Loucy (cell line): ENCODE data around the gene SPDYC.
A peak's percentile ranks its signal among the peaks of the same experiment; 100 is the strongest.

Source experiments
- H2AFZ ChIP-seq: fragments of 200-600 bp; sonication (generic); 2 replicates; pipeline ENCODE4 v1.6.0; 2016; ENCODE audit warnings: antibody characterized with exemption, mild to moderate bottlenecking, low read length, moderate library complexity
- H3F3A ChIP-seq: fragments of 200-600 bp; 2 replicates; pipeline ENCODE4 v1.6.0; 2016; ENCODE audit warnings: antibody characterized with exemption, low read depth, mild to moderate bottlenecking
- H3K27me3 ChIP-seq: fragments of 200-600 bp; sonication (generic); 2 replicates; pipeline ENCODE4 v1.6.1; 2014; ENCODE audit warnings: low read length, mild to moderate bottlenecking; ENCODE audit not compliant: insufficient read depth, poor library complexity, severe bottlenecking
- H3K36me3 ChIP-seq: fragments of 200-600 bp; sonication (generic); 2 replicates; pipeline ENCODE4 v1.6.1; 2016; ENCODE audit warnings: low read length; ENCODE audit not compliant: insufficient read depth
- H3K4me1 ChIP-seq: fragments of 200-600 bp; sonication (generic); 2 replicates; pipeline ENCODE4 v1.5.1; 2014; ENCODE audit warnings: low read length, mild to moderate bottlenecking; ENCODE audit not compliant: insufficient read depth, poor library complexity, severe bottlenecking
- H3K4me2 ChIP-seq: fragments of 200-600 bp; sonication (generic); 2 replicates; pipeline ENCODE4 v1.6.0; 2014; ENCODE audit warnings: antibody characterized with exemption, low read length, low read depth, mild to moderate bottlenecking; ENCODE audit not compliant: poor library complexity, severe bottlenecking
- H3K4me3 ChIP-seq: fragments of 200-600 bp; sonication (generic); 2 replicates; pipeline ENCODE4 v1.5.1; 2014; ENCODE audit warnings: low read length, mild to moderate bottlenecking, mixed read lengths; ENCODE audit not compliant: poor library complexity, severe bottlenecking
- H3K79me2 ChIP-seq: fragments of 200-600 bp; sonication (generic); 2 replicates; pipeline ENCODE4 v1.6.1; 2014; ENCODE audit warnings: low read length; ENCODE audit not compliant: insufficient read depth
- H3K9ac ChIP-seq: fragments of 200-600 bp; sonication (generic); 2 replicates; pipeline ENCODE4 v1.6.0; 2014; ENCODE audit warnings: mild to moderate bottlenecking, low read depth, low read length, moderate library complexity; ENCODE audit not compliant: poor library complexity, severe bottlenecking
- H3K9me2 ChIP-seq: fragments of 200-600 bp; sonication (generic); replicated peaks from 2 replicates; pipeline ENCODE4 v1.6.1; 2016; ENCODE audit warnings: low read depth, low read length, mixed read lengths
- H3K9me3 ChIP-seq: fragments of 200-600 bp; sonication (generic); 2 replicates; pipeline ENCODE4 v1.6.1; 2014; ENCODE audit warnings: mild to moderate bottlenecking, antibody characterized with exemption, low read length, low read depth; ENCODE audit not compliant: insufficient read depth
- H4K20me1 ChIP-seq: fragments of 200-600 bp; sonication (generic); 2 replicates; pipeline ENCODE4 v1.6.0; 2014; ENCODE audit warnings: antibody characterized with exemption, low read length, mild to moderate bottlenecking; ENCODE audit not compliant: insufficient read depth, poor library complexity, severe bottlenecking
- CTCF ChIP-seq: fragments of 200-600 bp; sonication (generic); conservative IDR thresholded peaks from 2 replicates; pipeline ENCODE4 v1.5.1; 2014; ENCODE audit warnings: mild to moderate bottlenecking, antibody characterized with exemption, low read length
- EZH2phosphoT487 ChIP-seq: fragments of 200-600 bp; IDR thresholded peaks from 2 replicates; pipeline ENCODE4 v1.6.1; 2018; ENCODE audit warnings: antibody characterized with exemption, mild to moderate bottlenecking, moderate library complexity, borderline replicate concordance

The SPDYC gene

DNA sequence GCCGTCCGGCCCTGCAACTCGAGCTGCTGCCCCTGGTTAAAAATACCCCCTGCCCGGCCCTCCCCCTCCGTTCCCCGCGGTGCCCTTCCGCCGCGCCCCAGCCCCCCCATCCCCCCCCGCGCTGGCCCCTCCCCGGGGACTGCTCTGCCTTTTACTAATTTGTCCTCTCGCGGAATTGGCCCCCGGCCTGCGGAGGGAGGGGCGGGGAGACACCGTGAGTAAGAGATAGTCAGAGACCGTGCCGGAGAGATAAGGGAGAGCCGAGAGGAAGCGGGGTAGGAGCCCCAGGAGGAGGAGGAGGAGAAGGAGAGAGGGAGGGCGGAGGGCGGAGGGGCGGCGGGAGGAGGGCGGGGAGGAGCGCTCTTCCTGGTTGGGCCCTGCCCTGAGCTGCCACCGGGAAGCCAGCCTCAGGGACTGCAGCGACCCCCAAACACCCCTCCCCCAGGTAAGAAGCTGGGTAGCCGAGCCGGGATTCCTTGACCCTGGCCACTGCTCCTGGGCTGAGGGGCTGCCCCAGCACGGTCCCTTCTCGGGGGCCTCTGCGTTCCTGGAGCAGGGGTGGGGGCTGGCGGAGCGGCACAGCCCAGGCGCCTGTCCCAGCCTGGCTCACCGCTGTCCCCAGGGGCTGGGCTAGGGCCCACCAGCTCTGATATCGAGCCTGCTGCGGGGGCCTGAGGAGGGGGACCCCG, 11.7 kb downstream of the SPDYC start, which contains the start of gene CAPN1:
Gene CAPN1 (plus strand): TSS at position 360 of the 689 bp plus-strand sequence. CDS start 774 bp downstream, outside the sequence.
- Histone ChIP-seq H3K4me3 (peak within 1 kb of the TSS; percentile 93), H3K9me2 (no peaks in the 10 kb centered on the region), H3K79me2 (peaks cover 24% of the 10 kb centered on the region), H3F3A (no peaks in the 10 kb centered on the region), H3K27me3 (no peaks in the 10 kb centered on the region), H3K36me3 (no peaks in the 10 kb centered on the region), H4K20me1 (no peaks in the 10 kb centered on the region), H3K9me3 (no peaks in the 10 kb centered on the region), H3K4me2 (peak within 1 kb of the TSS; percentile 80), H3K4me1 (peaks cover 22% of the 10 kb centered on the region), H2AFZ (peak within 1 kb of the TSS; percentile 80), H3K9ac (peak within 1 kb of the TSS; percentile 97)
- TF ChIP-seq CTCF = no peak
- no peak for TF ChIP-seq EZH2phosphoT487

DNA sequence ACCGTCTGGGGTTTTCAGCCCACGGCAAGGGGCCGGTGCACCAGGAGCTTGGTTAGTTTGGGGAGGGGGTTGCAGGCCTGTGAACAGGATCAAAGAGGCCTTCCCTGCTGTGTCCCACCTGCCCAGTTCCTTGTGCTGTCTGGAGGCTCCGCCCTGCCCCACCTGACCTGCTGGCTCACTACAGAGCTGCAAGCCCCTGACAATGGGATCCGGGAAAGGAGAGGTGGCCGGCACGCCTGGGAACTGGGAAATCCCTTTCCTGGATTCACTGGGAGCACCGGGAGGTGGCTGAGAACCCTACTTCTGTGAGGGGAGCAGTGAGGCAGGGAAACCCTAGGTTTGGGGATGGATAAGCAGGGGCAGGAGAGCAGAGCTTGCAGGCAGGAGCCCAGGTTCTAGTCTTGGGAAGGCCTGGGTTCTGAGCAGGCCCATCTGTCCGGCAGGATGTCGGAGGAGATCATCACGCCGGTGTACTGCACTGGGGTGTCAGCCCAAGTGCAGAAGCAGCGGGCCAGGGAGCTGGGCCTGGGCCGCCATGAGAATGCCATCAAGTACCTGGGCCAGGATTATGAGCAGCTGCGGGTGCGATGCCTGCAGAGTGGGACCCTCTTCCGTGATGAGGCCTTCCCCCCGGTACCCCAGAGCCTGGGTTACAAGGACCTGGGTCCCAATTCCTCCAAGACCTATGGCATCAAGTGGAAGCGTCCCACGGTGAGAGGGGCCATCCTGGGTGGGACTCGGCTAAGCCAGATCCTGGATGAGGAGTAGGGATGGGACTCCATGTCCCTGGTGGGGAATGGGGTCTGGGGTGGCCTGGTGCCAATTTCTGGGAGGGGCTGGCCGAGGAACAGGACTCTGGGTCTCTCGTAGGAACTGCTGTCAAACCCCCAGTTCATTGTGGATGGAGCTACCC, 12.5 kb downstream of the SPDYC start:
- Histone ChIP-seq H3K4me2 (peak overlapping the region; percentile 80), H4K20me1 (no peaks in the 10 kb centered on the region), H3K9me2 (no peaks in the 10 kb centered on the region), H3K9me3 (no peaks in the 10 kb centered on the region), H3K4me3 (peak overlapping the region; percentile 93), H3F3A (no peaks in the 10 kb centered on the region), H3K27me3 (no peaks in the 10 kb centered on the region), H3K9ac (peak overlapping the region; percentile 97), H2AFZ (peak overlapping the region; percentile 80), H3K79me2 (peaks cover 24% of the 10 kb centered on the region), H3K36me3 (no peaks in the 10 kb centered on the region), H3K4me1 (peaks cover 22% of the 10 kb centered on the region)
- TF ChIP-seq EZH2phosphoT487 (no peak), CTCF (no peak)

DNA sequence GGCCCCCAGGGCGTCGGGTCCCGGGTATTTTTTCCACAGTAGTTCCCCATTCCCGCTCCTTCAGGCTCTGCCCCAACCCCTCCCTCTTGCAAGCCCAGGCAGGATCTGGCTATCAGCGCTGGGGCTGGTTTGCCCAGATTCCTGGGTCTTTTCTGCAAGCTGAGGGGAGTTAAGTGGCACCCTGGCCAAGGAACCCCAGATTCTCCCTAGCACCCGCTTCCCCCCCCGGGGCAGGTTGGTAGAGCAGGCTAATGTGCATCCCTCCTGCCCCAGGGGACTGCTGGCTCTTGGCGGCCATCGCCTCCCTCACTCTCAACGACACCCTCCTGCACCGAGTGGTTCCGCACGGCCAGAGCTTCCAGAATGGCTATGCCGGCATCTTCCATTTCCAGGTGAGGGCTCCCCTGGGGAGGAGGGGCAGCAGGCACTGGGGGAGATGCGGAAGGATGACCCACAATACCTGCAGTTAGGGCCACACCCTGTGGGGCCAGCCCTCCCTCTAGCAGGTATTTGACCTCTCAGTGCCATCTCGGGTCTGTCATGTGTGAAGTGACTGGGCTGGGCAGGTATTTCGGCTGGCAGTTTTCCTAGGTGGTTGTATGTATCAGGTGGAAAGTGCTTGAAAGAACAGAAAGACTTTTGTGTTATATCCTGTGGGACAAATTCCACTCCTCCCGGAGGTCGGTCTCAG, 13.3 kb downstream of the SPDYC start:
- Histone ChIP-seq H2AFZ (no peak overlapping the region), H3K4me1 (peaks cover 22% of the 10 kb centered on the region), H3K79me2 (peaks cover 24% of the 10 kb centered on the region), H3K9me2 (no peaks in the 10 kb centered on the region), H3F3A (no peaks in the 10 kb centered on the region), H4K20me1 (no peaks in the 10 kb centered on the region), H3K36me3 (peaks cover 6% of the 10 kb centered on the region; the same call in 1 of the 2 replicates), H3K27me3 (no peaks in the 10 kb centered on the region), H3K4me2 (peak overlapping the region; percentile 80), H3K4me3 (peak overlapping the region; percentile 93), H3K9ac (peak overlapping the region; percentile 97), H3K9me3 (no peaks in the 10 kb centered on the region)
- TF ChIP-seq EZH2phosphoT487 (no peak), CTCF (no peak)
